HEK293 (cell line): Measurements from ENCODE around the gene ZBTB47.

Experiments used
- PBX3 ChIP-seq: sonication (generic); formaldehyde crosslinking; IDR thresholded peaks from 2 replicates; pipeline ENCODE4 v1.8.1; 2022; ENCODE audit warnings: mild to moderate bottlenecking, moderate library complexity, missing genetic modification reagents
- YY1 ChIP-seq: fragments of 450-650 bp; formaldehyde crosslinking; IDR thresholded peaks from 2 replicates; pipeline ENCODE4 v1.5.1; 2018; ENCODE audit warnings: missing biosample characterization, missing genetic modification characterization
- ZBTB20 ChIP-seq: fragments of 450-650 bp; formaldehyde crosslinking; IDR thresholded peaks from 2 replicates; pipeline ENCODE4 v1.5.1; 2016; ENCODE audit warnings: missing biosample characterization, missing genetic modification characterization
- ZBTB26 ChIP-seq: fragments of 450-650 bp; formaldehyde crosslinking; optimal IDR thresholded peaks from 2 replicates; pipeline ENCODE3; 2016; ENCODE audit warnings: missing biosample characterization, mild to moderate bottlenecking, missing genetic modification characterization
- ZBTB7A ChIP-seq: fragments of 450-650 bp; formaldehyde crosslinking; IDR thresholded peaks from 2 replicates; pipeline ENCODE4 v1.5.1; 2016; ENCODE audit warnings: low read depth, missing biosample characterization, missing genetic modification characterization
- ZFP37 ChIP-seq: fragments of 450-650 bp; formaldehyde crosslinking; IDR thresholded peaks from 2 replicates; pipeline ENCODE4 v1.5.1; 2016; ENCODE audit warnings: missing biosample characterization, missing genetic modification characterization
- ZNF449 ChIP-seq: fragments of 450-650 bp; formaldehyde crosslinking; IDR thresholded peaks from 2 replicates; pipeline ENCODE4 v1.5.1; 2017; ENCODE audit warnings: missing biosample characterization, mild to moderate bottlenecking, missing genetic modification characterization, moderate library complexity

- no peak for TF ChIP-seq ZBTB7A (tag by site-specific recombination)
- no peak for TF ChIP-seq YY1 (tag by site-specific recombination)
- no peak for TF ChIP-seq PBX3 (CRISPR knock-in tag)
- no peak for TF ChIP-seq ZBTB26
- no peak for TF ChIP-seq ZNF449 (tag by site-specific recombination)
- no peak for TF ChIP-seq ZBTB20 (tag by site-specific recombination)
- TF ChIP-seq ZFP37 (tag by site-specific recombination) = no peak
Measured at GRCh38 chr3:42690766-42691680, 37.5 kb downstream of the ZBTB47 start.
